ENCODE results near the gene GARIN1A. TPM values are rescaled to one million over a fixed set of nuclear protein-coding genes. Genes with fewer than 3 reads are reported as not detected.

Gene GARIN1A
- total RNA-seq, 2 donors from 2014 or later: 0.39 to 0.63 TPM

DNA sequence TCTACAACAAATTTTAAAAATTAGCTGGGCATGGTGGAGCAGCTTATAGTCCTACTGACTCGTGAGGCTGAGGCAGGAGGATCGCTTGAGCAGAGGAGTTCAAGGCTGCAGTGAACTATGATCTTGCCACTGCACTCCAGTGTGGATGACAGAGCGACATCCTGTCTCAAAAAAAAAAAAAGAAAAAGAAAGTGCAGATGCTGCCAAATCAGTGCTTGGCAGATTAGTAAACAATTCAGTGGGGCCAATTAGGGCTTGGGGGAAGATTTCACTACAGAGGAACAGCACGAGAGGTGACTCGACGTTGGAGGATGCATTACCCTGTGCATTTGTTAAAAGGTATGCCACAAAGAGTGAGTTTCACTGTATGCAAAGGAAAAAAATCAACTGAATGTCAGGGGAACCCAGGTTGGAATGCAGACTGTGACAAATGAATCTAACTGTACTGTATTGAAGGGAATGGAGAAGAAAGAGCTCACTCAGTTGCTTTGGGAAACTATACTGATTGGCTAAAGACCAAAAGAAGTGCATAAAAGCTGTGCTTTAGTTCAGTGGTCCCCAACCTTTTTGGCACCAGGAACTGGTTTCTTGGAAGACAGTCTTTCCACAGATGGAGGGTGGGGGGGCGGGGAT lies 31.6 kb downstream of the GARIN1A start:
- no peak for DNase-seq (ENCODE audit: low spot score)
- H3K27me3 ChIP-seq: no peaks in the 10 kb centered on the region
- H3K4me3 ChIP-seq: no peak overlapping the region
- no peak for TF ChIP-seq CTCF (IDR thresholded peaks at IDR 0.05)
- no peaks in the 10 kb centered on the region for H3K4me1 ChIP-seq
- H3K27ac ChIP-seq: no peak overlapping the region
- H3K9me3 ChIP-seq: no peaks in the 10 kb centered on the region
- H3K36me3 ChIP-seq: no peaks in the 10 kb centered on the region

- Histone ChIP-seq H3K27ac (no peak overlapping the region), H3K4me1 (no peaks in the 10 kb centered on the region), H3K27me3 (no peaks in the 10 kb centered on the region), H3K9me3 (no peaks in the 10 kb centered on the region), H3K36me3 (no peaks in the 10 kb centered on the region), H3K4me3 (no peak overlapping the region)
- TF ChIP-seq CTCF (IDR thresholded peaks at IDR 0.05): no peak
- DNase-seq (ENCODE audit: low spot score): no peak
These were observed 33.8 kb downstream of the GARIN1A start for GRCh38 chr7:128705891-128706333.

DNA sequence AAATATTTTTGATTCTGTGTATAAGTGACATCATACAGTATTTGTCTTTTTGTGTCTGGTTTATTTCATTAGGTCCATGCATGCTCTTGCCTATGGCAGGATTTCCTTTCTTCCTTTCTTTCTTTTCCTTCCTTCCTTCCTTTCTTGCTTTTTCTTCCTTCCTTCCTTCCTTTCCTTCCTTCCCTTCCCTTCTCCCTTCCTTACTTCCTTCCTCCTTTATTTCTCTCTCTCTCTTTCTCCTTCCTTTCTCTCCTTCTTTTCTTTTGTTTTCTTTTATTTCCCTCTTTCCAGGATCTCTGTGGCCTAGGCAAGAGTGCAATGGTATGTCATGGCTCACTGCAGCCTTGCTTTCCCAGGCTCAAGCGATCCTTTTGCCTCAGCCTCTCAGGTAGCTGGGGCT lies 35.7 kb downstream of the GARIN1A start:
- Histone ChIP-seq H3K4me3 (no peak overlapping the region), H3K4me1 (no peaks in the 10 kb centered on the region), H3K36me3 (no peaks in the 10 kb centered on the region), H3K27ac (no peak overlapping the region), H3K27me3 (no peaks in the 10 kb centered on the region), H3K9me3 (no peaks in the 10 kb centered on the region)
- no peak for DNase-seq (ENCODE audit: low spot score)
- no peak for TF ChIP-seq CTCF (IDR thresholded peaks at IDR 0.05)

- Histone ChIP-seq H3K9me3 (no peaks in the 10 kb centered on the region), H3K27ac (no peak overlapping the region), H3K4me1 (no peaks in the 10 kb centered on the region), H3K36me3 (no peaks in the 10 kb centered on the region), H3K4me3 (no peak overlapping the region), H3K27me3 (no peaks in the 10 kb centered on the region)
- no peak for TF ChIP-seq CTCF (IDR thresholded peaks at IDR 0.05)
- DNase-seq (ENCODE audit: low spot score): no peak
These were observed 36.1 kb downstream of the GARIN1A start for GRCh38 chr7:128708235-128708634.

- no peaks in the 10 kb centered on the region for H3K27me3 ChIP-seq
- H3K4me1 ChIP-seq: no peaks in the 10 kb centered on the region
- no peak for TF ChIP-seq CTCF (IDR thresholded peaks at IDR 0.05)
- H3K36me3 ChIP-seq: no peaks in the 10 kb centered on the region
- DNase-seq (ENCODE audit: low spot score): no peak
- H3K27ac ChIP-seq: no peak overlapping the region
- no peaks in the 10 kb centered on the region for H3K9me3 ChIP-seq
- no peak overlapping the region for H3K4me3 ChIP-seq
These were observed 36.7 kb downstream of the GARIN1A start for GRCh38 chr7:128708824-128709223.

DNA sequence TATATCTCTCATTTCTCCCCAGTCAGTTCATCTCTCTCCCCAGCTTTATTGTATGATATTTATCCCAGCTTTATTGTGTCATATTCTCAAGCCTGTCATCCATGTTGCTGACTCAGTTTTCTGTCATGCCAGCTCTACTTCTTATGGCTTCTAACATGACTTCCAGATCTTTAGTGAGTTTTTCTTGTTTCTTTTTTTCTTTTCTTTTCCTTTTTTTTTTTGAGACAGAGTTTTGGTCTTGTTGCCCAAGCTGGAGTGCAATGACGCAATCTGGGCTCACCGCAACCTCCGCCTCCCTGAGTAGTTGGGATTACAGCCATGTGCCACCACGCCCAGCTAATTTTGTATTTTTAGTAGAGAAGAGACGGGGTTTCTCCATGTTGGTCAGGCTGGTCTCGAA lies 38.4 kb downstream of the GARIN1A start:
- Histone ChIP-seq H3K27me3 (no peaks in the 10 kb centered on the region), H3K36me3 (no peaks in the 10 kb centered on the region), H3K27ac (no peak overlapping the region), H3K9me3 (no peaks in the 10 kb centered on the region), H3K4me1 (no peaks in the 10 kb centered on the region), H3K4me3 (no peak overlapping the region)
- no peak for DNase-seq (ENCODE audit: low spot score)
- no peak for TF ChIP-seq CTCF (IDR thresholded peaks at IDR 0.05)
